Neuronal stem cell (in vitro differentiated cells): ENCODE data around the gene NUMBL. TPM values are rescaled to one million over a fixed set of nuclear protein-coding genes. Genes with fewer than 3 reads are reported as not detected.

Experiments
- DNase-seq: peaks from one replicate; pipeline ENCODE4 v3.0.0-alpha.2; 2013; ENCODE audit warnings: low spot score
- H2AFZ ChIP-seq: one replicate; pipeline ENCODE4 v1.6.1; 2013; ENCODE audit warnings: mild to moderate bottlenecking, low read length, inconsistent platforms
- H2AK5ac ChIP-seq: 2 replicates; pipeline ENCODE4 v1.6.1; 2013; ENCODE audit warnings: low read depth, mild to moderate bottlenecking, inconsistent platforms, low read length, moderate library complexity, mixed read lengths
- H2BK120ac ChIP-seq: 2 replicates; pipeline ENCODE4 v1.6.1; 2013; ENCODE audit warnings: low read depth, mild to moderate bottlenecking, inconsistent platforms, low read length, moderate library complexity, mixed read lengths
- H2BK12ac ChIP-seq: one replicate; pipeline ENCODE4 v1.6.1; 2013; ENCODE audit warnings: low read length, inconsistent platforms
- H2BK15ac ChIP-seq: 2 replicates; pipeline ENCODE4 v1.6.1; 2013; ENCODE audit warnings: mild to moderate bottlenecking, low read length, inconsistent platforms, mixed read lengths
- H2BK5ac ChIP-seq: one replicate; pipeline ENCODE4 v1.6.1; 2013; ENCODE audit warnings: inconsistent platforms, mild to moderate bottlenecking, low read length, moderate library complexity
- H3K14ac ChIP-seq: one replicate; pipeline ENCODE4 v1.6.1; 2013; ENCODE audit warnings: low read length, inconsistent platforms
- H3K18ac ChIP-seq: 2 replicates; pipeline ENCODE4 v1.6.1; 2013; ENCODE audit warnings: low read length, inconsistent platforms
- H3K23ac ChIP-seq: 2 replicates; pipeline ENCODE4 v1.6.1; 2013; ENCODE audit warnings: low read depth, mild to moderate bottlenecking, mixed read lengths, low read length, inconsistent platforms; ENCODE audit not compliant: poor library complexity
- H3K27ac ChIP-seq: replicated peaks from 3 replicates; pipeline ENCODE4 v1.5.1; 2013; ENCODE audit warnings: low read length, inconsistent platforms
- H3K27me3 ChIP-seq, 3 experiments: 2 replicates each; pipeline ENCODE4 v1.6.1; 2013; ENCODE audit warnings: low read length in 3 of 3, mild to moderate bottlenecking in 2 of 3, inconsistent platforms in 1 of 3, low read depth in 1 of 3, mixed read lengths in 1 of 3, moderate library complexity in 1 of 3; ENCODE audit not compliant: control insufficient read depth in 3 of 3, insufficient read depth in 3 of 3
- H3K36me3 ChIP-seq, 2 donors: replicated peaks in 1 of 2; 2 replicates each; pipeline ENCODE4 v1.6.1; 2013; ENCODE audit warnings: low read length in 2 of 2; ENCODE audit not compliant: control insufficient read depth in 2 of 2, insufficient read depth in 2 of 2
- H3K4ac ChIP-seq: 2 replicates; pipeline ENCODE4 v1.6.1; 2013; ENCODE audit warnings: inconsistent platforms, mild to moderate bottlenecking, low read length, moderate library complexity
- H3K4me1 ChIP-seq, 2 donors: 1 replicate in 1 of 2; 2 replicates in 1 of 2; pipeline ENCODE4 v1.6.1; 2013; ENCODE audit warnings: low read length in 2 of 2, low read depth in 1 of 2; ENCODE audit not compliant: control insufficient read depth in 2 of 2, insufficient read depth in 1 of 2
- H3K4me2 ChIP-seq: one replicate; pipeline ENCODE4 v1.6.1; 2013; ENCODE audit warnings: mild to moderate bottlenecking, low read length, inconsistent platforms; ENCODE audit not compliant: insufficient read depth, poor library complexity, severe bottlenecking
- H3K4me3 ChIP-seq, 2 donors: 2 replicates each; pipeline ENCODE4 v1.5.1; 2013; ENCODE audit warnings: low read length in 2 of 2, mild to moderate bottlenecking in 2 of 2, inconsistent platforms in 1 of 2, moderate library complexity in 1 of 2
- H3K79me1 ChIP-seq: one replicate; pipeline ENCODE4 v1.6.1; 2013; ENCODE audit warnings: low read depth, mild to moderate bottlenecking, inconsistent platforms, low read length, moderate library complexity
- H3K9ac ChIP-seq: one replicate; pipeline ENCODE4 v1.6.1; 2013; ENCODE audit warnings: mild to moderate bottlenecking, low read depth, low read length, inconsistent platforms; ENCODE audit not compliant: poor library complexity
- H3K9me3 ChIP-seq, 2 donors: replicated peaks in 1 of 2; 2 replicates each; pipeline versions ENCODE3 to v1.6.1; 2013; ENCODE audit warnings: low read length in 2 of 2, mild to moderate bottlenecking in 2 of 2, inconsistent platforms in 1 of 2, low read depth in 1 of 2, mixed read lengths in 1 of 2, moderate library complexity in 1 of 2; ENCODE audit not compliant: control insufficient read depth in 2 of 2, insufficient read depth in 1 of 2
- H4K8ac ChIP-seq: one replicate; pipeline ENCODE4 v1.6.1; 2013; ENCODE audit warnings: low read depth, mild to moderate bottlenecking, inconsistent platforms, low read length, moderate library complexity
- H4K91ac ChIP-seq: one replicate; pipeline ENCODE4 v1.6.1; 2013; ENCODE audit warnings: low read length, low read depth, mild to moderate bottlenecking, inconsistent platforms; ENCODE audit not compliant: poor library complexity
- WGBS, 2 donors: extraction: QIAGEN DNeasy Blood & Tissue Kit; methylation state at CpG; one replicate each; pipeline ENCODE4 v1.1.7; 2013; ENCODE audit warnings: missing lambda C conversion rate in 2 of 2, mixed read lengths in 1 of 2; ENCODE audit not compliant: insufficient read length in 2 of 2, insufficient replicate concordance in 1 of 2; ENCODE audit errors: extremely low coverage in 2 of 2; 5-methylcytosine and 5-hydroxymethylcytosine counted together
- small RNA-seq: library from polyadenylated mRNA; stranded (forward); fragments of <200 nt; extraction: miRNeasy Mini kit (QIAGEN cat#:217004); gene quantifications from one replicate; pipeline ENCODE3, GENCODE V24; 2013; ENCODE audit not compliant: insufficient read depth

Gene NUMBL

GRCh38 chr19:40617961-40618360, 72.5 kb downstream of the NUMBL start:
- no peak overlapping the region for H2AK5ac ChIP-seq
- peaks cover 0 to 8% (median 0%) of the 10 kb centered on the region in 3 experiments for H3K27me3 ChIP-seq
- H3K27ac ChIP-seq, result no peak overlapping the region
- H2BK12ac ChIP-seq, result no peak overlapping the region
- no peak overlapping the region for H4K91ac ChIP-seq
- no peak overlapping the region for H2AFZ ChIP-seq
- H3K14ac ChIP-seq, result no peak overlapping the region
- no peak overlapping the region for H3K9ac ChIP-seq
- no peaks in the 10 kb centered on the region for H3K9me3 ChIP-seq
- H2BK15ac ChIP-seq, result no peak overlapping the region
- H3K79me1 ChIP-seq, result peaks cover 6% of the 10 kb centered on the region
- H2BK5ac ChIP-seq, result no peak overlapping the region
- WGBS, 2 donors, result no CpG with 5 or more reads among the region's 4 CpGs
- no peak overlapping the region for H4K8ac ChIP-seq
- H3K4ac ChIP-seq, result no peak overlapping the region
- H2BK120ac ChIP-seq, result no peak overlapping the region
- H3K23ac ChIP-seq, result no peak overlapping the region
- H3K4me3 ChIP-seq, result no peak overlapping the region
- peaks cover 0 to 3% of the 10 kb centered on the region in 2 donors for H3K4me1 ChIP-seq
- no peak overlapping the region for H3K18ac ChIP-seq
- no peak overlapping the region for H3K4me2 ChIP-seq
- no peak for DNase-seq
- peaks cover 14 to 97% of the 10 kb centered on the region in 2 donors for H3K36me3 ChIP-seq

- peak overlapping the region; percentile 51 for H3K18ac ChIP-seq
- no peak overlapping the region for H3K9ac ChIP-seq
- H3K4me1 ChIP-seq, result peaks cover 0 to 3% of the 10 kb centered on the region in 2 donors
- no peak overlapping the region for H2BK120ac ChIP-seq
- H2AFZ ChIP-seq, result no peak overlapping the region
- peaks cover 4% of the 10 kb centered on the region for H3K79me1 ChIP-seq
- no peaks in the 10 kb centered on the region for H3K9me3 ChIP-seq
- H3K36me3 ChIP-seq, result peaks cover 9 to 97% of the 10 kb centered on the region in 2 donors
- no peak overlapping the region for H2BK12ac ChIP-seq
- H3K23ac ChIP-seq, result peak overlapping the region; percentile 44
- peaks cover 0 to 18% (median 0%) of the 10 kb centered on the region in 3 experiments for H3K27me3 ChIP-seq
- H2AK5ac ChIP-seq, result no peak overlapping the region
- H2BK15ac ChIP-seq, result no peak overlapping the region
- no peak overlapping the region for H4K8ac ChIP-seq
- no peak for DNase-seq
- no CpG with 5 or more reads among the region's 17 CpGs for WGBS, 2 donors
- no peak overlapping the region for H3K27ac ChIP-seq
- no peak overlapping the region for H3K14ac ChIP-seq
- H2BK5ac ChIP-seq, result no peak overlapping the region
- no peak overlapping the region for H3K4ac ChIP-seq
- H4K91ac ChIP-seq, result no peak overlapping the region
- no peak overlapping the region for H3K4me3 ChIP-seq
- H3K4me2 ChIP-seq, result no peak overlapping the region
These were observed 73.5 kb downstream of the NUMBL start for GRCh38 chr19:40616941-40617340.

GRCh38 chr19:40616178-40616577, 74.3 kb downstream of the NUMBL start:
- no CpG with 5 or more reads among the region's 5 CpGs for whole genome bisulfite sequencing, 2 donors
- peaks cover 0 to 3% of the 10 kb centered on the region in 2 donors for H3K4me1 ChIP-seq
- no peaks in the 10 kb centered on the region for H3K9me3 ChIP-seq
- peaks cover 0 to 25% (median 0%) of the 10 kb centered on the region in 3 experiments for H3K27me3 ChIP-seq
- peaks cover 4% of the 10 kb centered on the region for H3K79me1 ChIP-seq
- H4K8ac ChIP-seq, result no peak overlapping the region
- no peak overlapping the region for H2BK120ac ChIP-seq
- H3K14ac ChIP-seq, result no peak overlapping the region
- H3K4me3 ChIP-seq, result no peak overlapping the region
- no peak overlapping the region for H2AFZ ChIP-seq
- no peak for DNase-seq
- H2BK12ac ChIP-seq, result no peak overlapping the region
- H3K4me2 ChIP-seq, result no peak overlapping the region
- H3K36me3 ChIP-seq, result peaks cover 5 to 97% of the 10 kb centered on the region in 2 donors
- no peak overlapping the region for H3K27ac ChIP-seq
- H3K4ac ChIP-seq, result no peak overlapping the region
- no peak overlapping the region for H2BK5ac ChIP-seq
- no peak overlapping the region for H4K91ac ChIP-seq
- no peak overlapping the region for H2AK5ac ChIP-seq
- no peak overlapping the region for H3K18ac ChIP-seq
- no peak overlapping the region for H2BK15ac ChIP-seq
- no peak overlapping the region for H3K23ac ChIP-seq
- H3K9ac ChIP-seq, result no peak overlapping the region

Small RNA genes lying within 50 kb of the gene (small RNA-seq; reads per million reads assigned to genes)
- not detected for gene RNU6-195P
